Amygdala (tissue), 56 donors: ENCODE data around the gene ANXA6.

Experiments
- DNase-seq, 56 donors: peaks; one replicate each; lab custom pipeline; 2025; lab: John Stamatoyannopoulos, UW

ANXA6 gene

DNA sequence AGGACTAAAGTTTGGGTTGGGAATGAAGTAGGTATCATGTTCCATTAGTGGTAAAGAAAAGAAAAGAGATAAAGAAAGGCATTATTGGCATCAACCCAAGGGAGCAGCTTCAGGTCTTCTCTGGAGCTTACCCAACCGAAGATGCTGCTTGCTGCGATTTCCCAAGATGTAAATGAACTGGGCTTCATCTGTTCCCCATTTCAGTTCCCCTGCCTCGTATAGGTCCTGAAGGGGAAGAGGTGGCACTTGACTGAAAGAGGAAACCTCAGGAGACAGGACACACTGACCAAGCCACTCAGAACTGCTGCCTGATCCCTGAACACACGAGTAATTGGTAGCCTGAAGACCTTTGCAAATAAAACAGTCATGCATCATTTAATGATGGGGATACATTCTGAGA is 24.6 kb downstream of the ANXA6 start:
- DNase-seq: peak in 1 of 56 donors; percentile 33

DNA sequence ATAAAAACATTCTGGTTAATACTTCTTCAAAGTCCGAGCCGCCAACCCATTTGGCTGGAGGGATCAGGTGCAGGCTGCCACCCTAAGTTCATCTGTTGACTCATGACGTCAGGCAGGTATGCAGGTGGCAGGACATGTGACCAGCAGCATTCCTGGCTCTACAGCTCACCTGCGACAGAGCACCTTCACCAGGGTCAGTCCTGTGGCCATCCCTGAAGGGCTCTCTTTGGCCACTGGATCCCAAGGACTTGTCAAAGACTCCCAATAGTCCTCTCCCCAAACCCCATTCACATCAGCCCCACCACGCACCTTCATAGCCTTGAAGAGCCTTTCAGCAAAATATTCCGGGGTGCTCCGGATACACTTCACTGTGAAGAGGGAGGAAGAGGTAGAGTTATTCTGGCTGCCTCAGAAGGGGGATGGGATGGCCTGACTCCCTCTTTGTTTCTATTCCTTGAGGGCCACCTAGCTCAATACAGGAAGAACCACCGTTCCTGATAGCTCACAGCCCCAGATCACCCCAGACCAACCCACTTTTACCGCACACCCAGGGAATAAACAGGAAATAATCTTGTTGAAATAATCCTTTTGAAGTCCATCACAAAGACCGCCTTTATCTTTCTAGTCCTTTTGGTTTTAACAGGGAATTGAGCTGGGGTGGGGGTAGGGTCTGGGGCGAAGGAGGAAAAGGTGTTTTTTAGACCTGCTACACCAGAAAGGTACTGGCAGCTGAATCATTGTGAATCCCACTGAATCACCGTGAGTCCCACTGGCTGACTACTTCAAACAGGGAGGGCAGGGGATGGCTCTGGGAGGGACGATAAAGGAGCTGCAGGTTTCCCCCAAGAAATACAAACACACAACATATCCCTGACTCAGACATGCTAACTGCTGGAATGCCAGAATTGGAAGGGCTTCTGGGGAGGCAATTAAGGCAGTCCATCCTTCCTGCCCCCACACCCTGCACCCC is 26.4 kb downstream of the ANXA6 start:
- no peak for DNase-seq

DNA sequence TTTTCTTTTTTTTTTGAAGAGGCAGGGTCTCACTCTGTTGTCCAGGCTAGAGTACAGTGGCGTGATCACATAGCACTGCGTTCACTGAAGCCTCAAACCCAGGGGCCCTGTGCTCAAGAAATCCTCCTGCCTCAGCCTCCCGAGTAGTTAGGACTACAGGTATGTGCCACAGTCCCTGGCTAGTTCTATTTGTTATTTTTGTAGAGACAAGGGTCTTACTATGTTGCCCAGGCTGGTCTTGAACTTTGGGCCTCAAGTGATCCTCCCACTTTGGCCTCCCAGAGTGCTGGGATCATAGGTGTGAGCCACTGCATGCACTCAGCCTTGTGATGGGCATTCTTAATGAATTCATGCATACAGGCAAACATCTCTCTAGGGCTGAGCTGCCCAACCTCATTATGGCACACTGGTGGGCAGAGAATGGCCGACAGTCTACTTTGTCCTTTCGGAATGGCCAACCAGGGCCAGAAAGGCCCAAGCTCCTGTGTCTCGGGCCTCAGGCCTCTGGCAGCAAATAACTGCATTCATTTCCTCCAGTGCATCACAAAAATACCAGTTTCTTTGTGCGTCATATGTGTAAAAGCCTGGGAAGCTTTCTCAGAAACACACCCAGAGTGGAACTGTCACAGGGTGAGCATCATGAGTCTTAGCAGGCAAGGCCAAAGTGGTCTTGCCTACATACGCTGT is 27.2 kb downstream of the ANXA6 start:
- no peak for DNase-seq

DNA sequence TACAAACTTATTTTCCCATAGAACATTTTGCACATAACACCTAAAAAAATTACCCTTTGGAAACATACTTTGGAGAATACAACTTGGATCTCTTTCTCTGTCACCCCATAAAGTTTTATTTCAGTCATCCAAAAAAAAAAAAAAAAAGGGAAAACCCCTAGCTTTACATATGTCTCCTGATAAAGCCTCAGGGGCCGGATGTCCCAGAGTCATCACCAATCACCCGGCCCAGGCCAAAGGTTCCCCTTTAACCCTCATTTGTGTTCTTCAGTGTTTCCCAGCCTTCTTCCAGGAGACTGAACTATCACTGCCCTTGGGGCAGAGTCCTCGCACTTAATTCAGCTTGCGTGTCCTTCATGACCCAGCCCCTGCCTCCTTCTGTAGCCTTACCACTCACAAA is 28.8 kb downstream of the ANXA6 start:
- DNase-seq: no peak

DNA sequence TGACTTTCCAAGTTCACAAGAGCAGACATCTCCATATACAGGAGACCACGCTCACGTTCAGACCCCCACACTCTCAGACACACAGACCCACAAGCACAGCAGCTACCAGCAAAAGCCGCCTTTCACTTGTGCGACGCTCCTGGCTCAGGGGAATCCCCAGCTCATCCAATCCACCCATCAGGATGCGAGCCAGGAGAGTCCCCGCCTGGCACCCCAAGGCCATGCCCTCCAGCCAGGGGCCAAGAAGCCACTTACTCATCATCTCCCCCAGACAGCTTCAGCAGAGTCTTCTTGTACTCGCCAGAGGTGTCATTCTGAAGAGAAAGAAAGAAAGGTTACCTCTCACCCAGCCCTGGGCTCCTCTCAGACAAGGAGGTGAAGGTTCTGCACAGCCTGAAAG is 29.7 kb downstream of the ANXA6 start:
- no peak for DNase-seq

DNA sequence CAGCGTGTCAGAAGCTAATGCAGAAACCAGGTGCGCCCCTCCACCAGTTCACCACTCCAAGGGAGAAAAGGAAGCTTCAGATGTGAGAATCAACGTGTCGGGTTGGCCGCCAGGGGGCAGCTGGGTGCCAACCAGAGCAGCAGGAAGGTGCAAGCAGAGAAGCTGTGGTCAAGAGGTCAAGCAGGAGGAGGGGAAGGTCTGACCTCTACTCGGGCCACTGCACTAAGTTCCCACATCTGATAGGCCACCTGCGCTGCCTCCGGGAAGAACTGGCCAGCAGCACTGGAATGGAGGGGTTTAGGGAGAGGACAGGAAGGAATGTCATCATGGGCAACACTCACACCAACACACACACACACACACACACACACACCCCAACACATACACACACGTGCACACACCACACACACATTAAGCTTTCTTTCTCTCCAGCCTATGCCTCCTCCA is 31.4 kb downstream of the ANXA6 start:
- DNase-seq: peak in 48 of 56 donors; percentile 7 to 78 (median 39)

DNA sequence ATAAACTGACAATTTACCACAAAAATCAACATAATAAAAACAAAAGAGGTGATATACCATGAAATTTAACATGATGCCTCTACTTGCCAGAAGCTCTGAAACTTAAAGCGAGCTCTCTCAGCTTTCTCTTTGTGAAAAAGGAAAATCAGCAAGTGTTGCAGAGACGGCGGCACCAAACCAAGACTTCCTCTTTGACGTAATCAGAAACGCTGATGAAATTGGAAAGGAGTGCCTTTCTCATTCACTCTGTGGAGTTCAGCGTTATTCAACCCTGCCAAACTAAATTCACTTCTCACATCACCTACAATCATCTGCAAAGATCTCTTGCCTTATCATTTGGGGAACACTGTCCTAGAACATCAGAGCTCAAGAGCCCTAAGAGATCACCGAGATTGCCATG is 32.2 kb downstream of the ANXA6 start:
- no peak for DNase-seq

DNA sequence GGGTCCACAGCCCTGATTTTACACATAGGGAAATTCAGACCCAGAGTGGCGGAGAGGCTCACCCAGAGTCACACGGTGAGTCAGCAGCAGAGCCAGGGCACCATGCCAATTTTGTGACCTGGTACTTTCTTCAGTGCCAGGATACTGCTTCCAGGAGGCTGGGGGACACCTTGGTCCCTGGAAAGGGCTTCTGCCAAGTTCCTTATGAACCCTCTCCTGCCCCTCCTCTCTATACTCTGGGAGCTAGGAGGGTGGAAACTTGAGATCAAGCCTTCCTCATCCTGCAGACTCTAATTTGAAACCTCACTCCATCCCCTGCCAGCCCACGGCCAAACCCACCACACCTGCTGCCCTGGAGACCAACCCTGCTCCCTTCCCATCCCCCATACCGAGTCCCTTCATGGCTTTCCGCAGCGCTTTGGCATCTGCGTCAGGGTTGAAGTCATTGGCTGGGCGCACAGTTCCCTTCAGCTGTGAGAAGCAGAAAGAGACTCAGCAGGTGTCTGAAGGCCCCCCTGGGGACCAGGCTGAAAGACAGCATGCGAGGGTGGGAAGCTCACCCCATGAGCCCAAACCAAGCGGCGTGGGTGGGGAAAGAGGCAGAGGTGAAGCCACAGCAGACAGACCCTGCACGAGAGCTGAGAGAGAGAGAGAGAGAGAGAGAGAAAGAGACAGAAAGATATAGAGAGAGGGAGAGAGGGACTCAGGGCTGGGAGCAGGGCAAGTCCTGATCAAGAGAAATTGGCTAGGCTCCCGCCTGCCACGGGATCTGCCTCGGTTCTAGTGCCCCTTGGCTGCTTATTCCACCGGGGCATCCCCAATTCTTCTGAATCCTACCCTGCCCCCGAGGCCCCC is 33.5 kb downstream of the ANXA6 start:
- peak in 2 of 56 donors; percentile 15 to 41 for DNase-seq

DNA sequence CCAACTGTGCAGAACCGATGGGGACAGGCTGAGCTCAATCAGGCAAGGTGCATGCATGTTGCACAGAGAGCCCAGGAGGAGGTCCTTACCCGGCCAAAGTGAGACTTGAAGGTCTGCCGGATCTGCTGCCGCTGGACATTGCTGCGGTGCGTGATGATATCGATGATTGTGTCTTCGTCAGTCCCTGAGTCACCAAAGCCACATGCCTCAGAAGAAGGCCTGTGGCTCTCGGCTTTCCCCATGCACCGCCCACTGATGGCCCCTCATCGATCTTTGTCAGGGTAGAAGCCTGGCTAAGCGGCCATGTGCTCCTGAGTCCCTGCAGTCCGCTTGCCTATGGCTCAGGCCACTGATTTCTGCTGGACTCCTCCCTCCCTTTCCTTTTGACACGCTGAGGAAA is 34.8 kb downstream of the ANXA6 start:
- no peak for DNase-seq

DNA sequence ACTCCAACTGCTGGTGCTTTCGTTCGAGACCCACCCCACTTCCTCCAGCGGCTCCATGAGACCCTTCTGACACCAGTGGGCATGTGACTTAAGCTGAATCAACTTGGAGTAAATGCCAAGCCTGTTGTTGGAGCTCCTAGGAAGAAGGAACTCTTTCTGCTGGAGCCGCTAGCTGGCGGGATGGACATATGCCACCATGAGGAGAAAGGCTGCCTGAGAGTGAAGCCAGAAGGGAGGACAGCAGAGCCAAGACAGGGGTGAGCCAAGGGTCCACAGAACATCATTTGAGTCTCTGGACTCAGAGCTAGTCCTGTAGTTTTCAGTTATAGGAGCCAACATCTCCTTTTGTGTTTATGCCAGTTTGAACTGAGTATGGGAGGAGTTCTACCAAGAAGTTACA is 35.9 kb downstream of the ANXA6 start:
- peak in 13 of 56 donors; percentile 8 to 45 (median 24) for DNase-seq

DNA sequence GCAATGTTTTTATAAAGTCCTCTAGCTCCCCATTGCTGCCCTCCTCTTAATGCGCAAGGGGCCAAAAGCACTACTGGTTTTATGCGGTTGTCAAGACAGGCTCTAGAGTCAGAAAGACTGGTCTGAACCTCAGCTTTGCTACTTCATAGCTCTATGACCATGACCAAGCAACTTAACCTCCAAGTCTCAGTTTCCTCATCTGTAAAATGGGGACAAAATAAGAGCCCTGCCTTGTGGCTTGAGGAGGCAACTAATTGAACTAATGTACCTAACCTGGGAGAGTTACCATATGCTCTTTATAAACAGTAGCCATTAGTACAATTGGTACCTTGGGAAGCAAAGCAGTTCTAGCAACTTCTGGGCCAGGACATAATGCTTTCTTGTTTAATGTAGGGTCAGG is 36.5 kb downstream of the ANXA6 start:
- no peak for DNase-seq

DNA sequence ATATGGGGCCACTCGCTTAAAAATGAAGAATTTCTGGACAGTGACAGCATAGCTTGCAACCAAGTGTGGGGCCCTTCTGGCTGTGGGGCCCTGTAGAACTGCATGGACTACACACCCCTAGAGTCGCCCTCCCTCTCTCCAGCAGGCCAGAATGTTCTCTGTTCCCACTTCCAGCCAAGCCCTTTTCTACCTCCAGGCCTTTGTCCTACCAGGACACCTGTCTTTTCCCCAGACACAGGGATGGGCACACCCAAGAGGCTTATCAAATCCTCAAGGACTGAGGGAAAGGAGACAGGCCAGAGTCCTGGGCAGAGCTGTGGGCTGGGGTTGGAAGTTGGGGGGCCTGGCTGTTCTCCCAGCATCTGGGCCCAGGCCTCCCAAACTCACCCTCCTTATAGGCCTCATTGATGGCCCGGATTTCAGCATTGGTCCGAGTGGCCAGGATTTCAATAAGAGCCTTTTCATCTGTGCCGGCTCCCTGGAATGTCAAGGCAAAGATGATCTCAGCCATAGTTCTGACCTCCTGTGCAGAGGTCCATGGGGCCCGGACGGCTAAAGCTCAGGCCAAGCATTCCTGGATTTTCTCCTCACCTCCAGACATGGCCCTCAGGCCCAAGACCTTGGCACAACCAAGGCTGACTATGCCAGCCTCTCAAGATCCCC is 38.5 kb downstream of the ANXA6 start:
- no peak for DNase-seq

DNA sequence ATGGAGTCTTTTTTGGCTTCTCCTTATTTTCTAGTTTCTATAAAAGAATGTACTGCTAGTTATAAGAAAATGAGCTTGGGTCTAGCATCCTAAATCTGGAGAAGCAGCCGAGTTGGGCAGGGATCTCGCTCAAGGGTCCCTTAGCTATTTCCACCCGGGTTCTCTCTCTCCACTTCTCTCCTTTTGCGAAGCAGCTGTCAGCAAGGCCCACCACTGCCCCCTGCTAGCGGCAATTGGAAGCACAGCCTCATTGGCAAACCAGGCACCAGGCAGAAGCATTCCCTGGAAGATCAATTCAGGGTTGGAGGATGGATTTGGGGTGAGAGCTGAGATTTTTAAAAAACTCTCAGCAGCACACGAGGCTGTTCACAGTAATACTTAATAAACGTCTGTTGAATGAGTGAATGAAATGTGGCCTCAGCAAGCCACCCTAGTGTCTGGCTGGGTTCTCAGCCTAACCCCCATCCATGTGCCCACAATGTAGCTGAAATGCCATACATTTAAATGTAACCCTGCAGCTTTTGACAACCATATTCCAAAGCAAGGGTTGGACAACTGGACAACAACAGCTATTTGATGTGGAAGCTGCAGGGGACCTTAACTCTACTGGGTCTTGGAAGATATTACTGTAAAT is 42.2 kb downstream of the ANXA6 start:
- peak in 54 of 56 donors; percentile 7 to 80 (median 42) for DNase-seq

DNA sequence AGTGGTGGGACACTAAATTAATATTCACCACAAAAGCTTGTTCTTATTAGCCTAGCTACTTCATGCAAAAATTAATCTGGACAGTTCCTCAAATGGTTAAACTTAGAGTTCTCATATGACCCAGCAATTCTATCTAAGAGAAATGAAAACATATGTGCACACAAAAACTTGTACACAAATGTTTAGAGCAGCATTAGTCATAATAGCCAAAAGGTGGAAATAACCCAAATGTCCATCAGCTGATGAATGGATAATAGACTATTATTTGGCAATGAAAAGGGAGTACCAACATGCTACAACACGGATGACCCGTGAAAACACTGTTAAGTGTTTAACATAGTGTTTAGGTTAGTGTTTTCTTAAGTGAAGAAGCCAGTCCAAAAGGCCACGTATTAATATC is 43.9 kb downstream of the ANXA6 start:
- no peak for DNase-seq

DNA sequence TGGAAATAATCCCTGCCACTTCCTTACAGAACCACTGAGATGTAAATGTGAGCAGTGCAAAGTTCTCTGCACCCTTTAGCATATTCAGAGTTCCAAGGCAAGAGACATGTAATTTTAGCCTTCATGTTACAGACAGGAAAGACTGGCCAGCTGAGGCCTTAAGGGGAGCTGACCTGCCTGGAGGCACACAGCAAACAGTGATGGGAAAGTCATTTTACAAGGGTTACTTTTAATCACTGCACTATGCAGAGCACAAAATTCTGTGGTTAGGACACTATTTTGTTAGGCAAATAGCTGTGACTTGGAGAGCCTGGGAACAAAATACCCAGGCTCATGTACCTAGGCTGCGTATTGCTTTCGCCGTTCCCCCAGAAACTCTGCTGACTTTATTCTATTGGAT is 46.6 kb downstream of the ANXA6 start:
- no peak for DNase-seq

DNA sequence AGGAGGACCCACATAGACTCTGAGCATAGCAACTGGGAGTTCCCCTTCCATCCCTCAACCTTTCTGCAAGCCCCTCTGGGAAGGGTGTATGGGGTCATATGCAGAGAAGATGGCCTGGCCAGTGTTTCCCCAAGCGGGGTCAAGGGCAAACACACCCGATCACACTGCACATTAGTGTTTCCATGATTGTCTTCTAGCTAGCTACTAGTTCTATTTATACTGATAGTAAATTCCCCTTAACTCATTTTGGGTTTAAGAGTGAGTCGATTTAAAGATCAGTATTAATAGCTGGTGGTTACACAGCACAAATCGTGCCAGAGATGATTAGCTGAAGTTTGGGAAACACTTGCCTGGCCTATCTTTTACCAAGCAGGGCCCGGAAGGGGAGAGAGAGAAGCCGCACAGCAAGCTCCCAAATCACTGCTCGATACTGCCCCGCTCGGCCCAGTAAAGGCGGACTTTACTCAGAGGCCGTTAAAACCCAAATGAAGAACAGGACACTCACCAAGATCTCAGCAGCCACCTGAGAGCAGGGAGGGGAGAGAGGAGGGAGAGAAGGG is 47.4 kb downstream of the ANXA6 start:
- DNase-seq: no peak

DNA sequence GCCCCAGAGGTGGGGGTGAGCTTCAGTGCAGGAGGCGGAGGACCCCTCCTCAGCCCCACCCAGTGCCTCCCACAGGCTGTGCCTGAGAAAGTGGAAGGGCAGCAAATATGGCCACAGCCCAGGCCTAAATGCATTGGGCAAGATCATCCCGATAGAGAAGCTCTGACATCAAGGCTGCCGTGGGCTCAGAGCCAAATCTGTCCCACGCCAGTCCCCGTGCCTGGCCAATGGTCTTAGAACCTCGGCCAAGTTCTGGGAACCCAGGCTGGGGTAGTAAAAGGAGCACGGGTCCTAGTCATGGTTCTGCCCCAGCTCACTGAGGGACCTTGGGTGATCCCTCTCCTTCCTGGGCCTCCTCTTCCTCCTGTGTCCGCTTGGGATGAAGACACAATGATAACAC is 49.0 kb downstream of the ANXA6 start:
- DNase-seq: no peak

DNA sequence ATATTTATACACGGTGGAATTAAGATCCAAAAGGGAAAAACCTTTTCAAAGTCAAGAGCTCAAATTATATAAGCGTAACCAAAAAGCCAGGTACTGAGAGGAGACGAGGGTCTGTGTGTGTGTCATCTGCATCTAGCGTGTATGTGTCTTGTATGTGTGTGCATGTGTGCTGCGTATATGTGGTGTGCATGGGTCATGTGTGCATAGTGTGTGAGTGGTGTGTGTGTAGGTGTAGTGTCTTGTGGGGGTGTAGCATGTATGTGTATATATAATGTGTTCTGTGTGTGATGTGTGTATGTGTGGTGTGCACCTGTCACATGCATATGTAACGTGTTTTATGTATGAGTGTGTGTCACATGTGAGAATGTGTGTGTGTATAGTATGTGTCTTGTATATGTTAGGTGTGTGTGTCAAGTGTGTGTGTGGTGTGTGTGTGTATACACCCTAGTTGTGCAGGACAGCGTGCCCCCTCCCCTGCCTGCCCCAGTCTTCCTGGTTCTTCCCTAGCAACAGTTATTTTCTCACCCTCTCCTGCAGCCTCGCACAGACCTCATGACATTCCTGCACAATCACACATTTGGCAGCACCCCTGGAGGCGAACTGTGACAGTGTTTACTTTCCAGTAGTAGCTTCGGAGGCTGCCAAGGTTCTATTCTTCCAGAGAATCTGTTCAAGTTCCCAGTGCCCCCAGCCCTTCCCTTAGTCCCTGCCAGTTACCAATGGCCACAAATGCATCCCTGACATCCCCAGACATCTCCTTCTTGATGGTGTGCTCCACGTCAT is 49.6 kb downstream of the ANXA6 start:
- peak in 20 of 56 donors; percentile 8 to 72 (median 30) for DNase-seq

DNA sequence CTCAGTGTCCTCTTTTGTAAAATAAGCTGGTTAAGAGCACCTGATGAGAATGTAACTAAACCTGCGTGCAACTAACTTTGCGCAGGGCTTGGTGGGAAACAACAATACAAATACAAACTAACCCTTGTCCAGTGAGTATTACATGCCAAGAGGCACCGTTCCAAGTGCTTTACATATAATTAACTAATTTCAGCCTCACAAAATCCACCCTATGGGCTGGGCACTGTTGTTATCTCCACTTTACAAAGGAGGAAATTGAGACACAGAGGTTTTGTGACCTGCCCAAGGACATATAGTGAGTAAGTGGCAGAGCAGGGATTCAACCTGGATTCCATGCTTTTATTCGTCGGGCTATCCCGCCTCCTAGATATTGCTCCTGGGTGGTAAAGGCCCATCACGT is 50.5 kb downstream of the ANXA6 start:
- DNase-seq: no peak
